ENCODE data around the gene NXN. TPM values are rescaled to one million over a fixed set of nuclear protein-coding genes. Genes with fewer than 3 reads are reported as not detected.
A peak's percentile ranks its signal among the peaks of the same experiment; 100 is the strongest.
"Not testable (repeated sequence)": the region's sequence is repeated elsewhere in the genome, so short reads cannot be mapped to it uniquely, and the experiment has no call there.

NXN gene
- total and polyA plus RNA-seq, 7 donors: 33.4 to 92.5 (median 73.8) TPM

DNA sequence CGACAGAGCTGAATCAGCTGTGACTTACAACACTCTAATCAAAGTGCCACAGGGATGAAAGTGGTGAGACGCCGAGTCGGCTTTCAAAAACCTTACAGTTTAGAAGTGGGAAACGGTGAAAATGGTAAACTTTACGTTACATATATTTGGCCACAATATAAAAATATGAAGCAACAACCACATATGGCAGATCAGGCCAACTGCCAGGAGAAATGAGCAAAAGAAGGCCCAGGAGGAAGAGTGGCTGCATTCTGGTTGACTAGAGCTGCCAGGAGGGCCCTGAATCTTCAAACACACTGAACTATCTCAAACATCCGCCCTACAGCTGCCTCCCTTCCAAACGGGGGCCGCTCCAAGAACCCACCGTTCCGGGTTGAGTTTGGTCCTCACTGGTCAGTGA is 141.1 kb downstream of the NXN start:
- H3K4me3 ChIP-seq: no peak overlapping the region
- H3K27ac ChIP-seq: peak overlapping the region; percentile 23
- H3K4me1 ChIP-seq: peaks cover 37% of the 10 kb centered on the region
- ATAC-seq (no peak), DNase-seq (no peak)
- intact Hi-C loops (cut with DNase I): no loop called here
- H3K9me3 ChIP-seq: no peaks in the 10 kb centered on the region
- H3K27me3 ChIP-seq (ENCODE audit: insufficient read depth in 3 of 3, low read length in 2 of 3): no peaks in the 10 kb centered on the region
- 88 to 90% (median 88%) methylated on average over 11 of the region's 11 CpGs for WGBS, 3 donors
- TF ChIP-seq, protein P1, sequence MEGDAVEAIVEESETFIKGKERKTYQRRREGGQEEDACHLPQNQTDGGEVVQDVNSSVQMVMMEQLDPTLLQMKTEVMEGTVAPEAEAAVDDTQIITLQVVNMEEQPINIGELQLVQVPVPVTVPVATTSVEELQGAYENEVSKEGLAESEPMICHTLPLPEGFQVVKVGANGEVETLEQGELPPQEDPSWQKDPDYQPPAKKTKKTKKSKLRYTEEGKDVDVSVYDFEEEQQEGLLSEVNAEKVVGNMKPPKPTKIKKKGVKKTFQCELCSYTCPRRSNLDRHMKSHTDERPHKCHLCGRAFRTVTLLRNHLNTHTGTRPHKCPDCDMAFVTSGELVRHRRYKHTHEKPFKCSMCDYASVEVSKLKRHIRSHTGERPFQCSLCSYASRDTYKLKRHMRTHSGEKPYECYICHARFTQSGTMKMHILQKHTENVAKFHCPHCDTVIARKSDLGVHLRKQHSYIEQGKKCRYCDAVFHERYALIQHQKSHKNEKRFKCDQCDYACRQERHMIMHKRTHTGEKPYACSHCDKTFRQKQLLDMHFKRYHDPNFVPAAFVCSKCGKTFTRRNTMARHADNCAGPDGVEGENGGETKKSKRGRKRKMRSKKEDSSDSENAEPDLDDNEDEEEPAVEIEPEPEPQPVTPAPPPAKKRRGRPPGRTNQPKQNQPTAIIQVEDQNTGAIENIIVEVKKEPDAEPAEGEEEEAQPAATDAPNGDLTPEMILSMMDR (IDR thresholded peaks at IDR 0.05): no peak
- H3K36me3 ChIP-seq (ENCODE audit: insufficient read depth in 1 of 2, low read depth in 1 of 2): no peaks in the 10 kb centered on the region

DNA sequence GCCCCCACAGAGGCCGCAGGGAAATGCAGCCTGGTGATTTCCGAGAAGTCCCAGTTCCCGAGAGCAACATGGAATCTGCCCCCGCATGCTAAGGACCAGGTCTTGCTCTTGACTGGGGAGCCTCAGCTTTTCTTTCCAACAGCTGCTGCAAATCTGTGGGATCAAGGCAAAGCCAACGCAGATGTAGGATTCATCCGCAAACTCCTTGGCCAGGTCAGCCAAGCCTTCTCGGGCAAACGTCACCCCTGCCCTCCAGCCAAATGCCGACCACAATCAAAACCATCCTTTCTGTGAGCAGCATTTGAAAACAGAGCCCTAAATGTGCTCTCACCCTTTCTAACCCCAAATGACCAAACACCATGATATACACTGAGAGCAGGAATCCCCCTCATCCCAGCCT is 143.4 kb downstream of the NXN start:
- 28 to 44% (median 40%) methylated on average over 9 of the region's 9 CpGs for WGBS, 3 donors
- H3K9me3 ChIP-seq: no peaks in the 10 kb centered on the region
- DNase-seq: no peak
- no peak overlapping the region for H3K4me3 ChIP-seq
- no peaks in the 10 kb centered on the region for H3K36me3 ChIP-seq (ENCODE audit: insufficient read depth in 1 of 2, low read depth in 1 of 2)
- peak overlapping the region; percentile 58 for H3K27ac ChIP-seq
- no peaks in the 10 kb centered on the region for H3K27me3 ChIP-seq (ENCODE audit: insufficient read depth in 3 of 3, low read length in 2 of 3)
- intact Hi-C loops (cut with DNase I): no loop called here
- TF ChIP-seq, protein P1 (IDR thresholded peaks at IDR 0.05): no peak
- peak; percentile 44 to 54 (median 46) for ATAC-seq
- H3K4me1 ChIP-seq: peaks cover 26% of the 10 kb centered on the region

DNA sequence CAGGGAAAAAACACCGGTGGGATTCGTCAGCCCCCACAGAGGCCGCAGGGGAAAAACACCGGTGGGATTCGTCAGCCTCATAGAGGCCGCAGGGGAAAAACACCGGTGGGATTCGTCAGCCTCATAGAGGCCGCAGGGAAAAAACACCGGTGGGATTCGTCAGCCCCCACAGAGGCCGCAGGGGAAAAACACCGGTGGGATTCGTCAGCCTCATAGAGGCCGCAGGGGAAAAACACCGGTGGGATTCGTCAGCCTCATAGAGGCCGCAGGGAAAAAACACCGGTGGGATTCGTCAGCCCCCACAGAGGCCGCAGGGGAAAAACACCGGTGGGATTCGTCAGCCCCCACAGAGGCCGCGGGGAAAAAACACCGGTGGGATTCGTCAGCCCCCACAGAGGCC is 143.9 kb downstream of the NXN start:
- DNase-seq: peak in 1 of 2 donors; percentile 19
- H3K27ac ChIP-seq: peak overlapping the region; percentile 67
- H3K4me3 ChIP-seq; H3K9me3 ChIP-seq; intact Hi-C loops (cut with DNase I); H3K27me3 ChIP-seq (ENCODE audit: insufficient read depth in 3 of 3, low read length in 2 of 3); H3K36me3 ChIP-seq (ENCODE audit: insufficient read depth in 1 of 2, low read depth in 1 of 2); ATAC-seq: not testable (repeated sequence)
- peaks cover 26% of the 10 kb centered on the region for H3K4me1 ChIP-seq
- WGBS, 3 donors: 17 to 73% (median 52%) methylated on average over 1 to 11 of the region's 27 CpGs

DNA sequence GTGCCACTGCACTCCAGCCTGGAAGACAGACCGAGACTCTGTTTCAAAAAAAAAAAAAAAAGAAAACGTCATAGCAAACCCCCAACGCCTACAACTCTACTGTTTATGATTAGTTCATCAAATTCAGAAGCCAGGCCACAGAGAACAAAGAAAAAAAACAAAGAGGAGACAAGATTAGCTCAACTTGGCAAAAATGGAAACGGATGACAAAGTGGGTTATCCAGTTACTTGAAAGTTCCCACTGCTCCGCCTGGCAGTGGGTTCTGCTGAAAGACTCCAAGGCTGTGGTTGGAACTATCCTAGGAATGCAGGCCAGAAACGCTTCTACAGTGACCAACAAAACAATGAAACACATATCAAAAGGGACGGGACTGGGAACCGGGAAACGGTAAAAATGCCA is 144.3 kb downstream of the NXN start:
- Histone ChIP-seq H3K36me3 (ENCODE audit: insufficient read depth in 1 of 2, low read depth in 1 of 2) (no peaks in the 10 kb centered on the region), H3K4me3 (no peak overlapping the region), H3K27ac (peak overlapping the region; percentile 67), H3K27me3 (ENCODE audit: insufficient read depth in 3 of 3, low read length in 2 of 3) (no peaks in the 10 kb centered on the region), H3K4me1 (peaks cover 26% of the 10 kb centered on the region), H3K9me3 (no peaks in the 10 kb centered on the region)
- DNase-seq: peak in 1 of 2 donors; percentile 70
- peak; percentile 75 to 89 (median 83) for ATAC-seq
- intact Hi-C loops (cut with DNase I): no loop called here
- 17 to 27% (median 23%) methylated on average over 9 of the region's 9 CpGs for WGBS, 3 donors
- TF ChIP-seq, protein P1 (IDR thresholded peaks at IDR 0.05): no peak

DNA sequence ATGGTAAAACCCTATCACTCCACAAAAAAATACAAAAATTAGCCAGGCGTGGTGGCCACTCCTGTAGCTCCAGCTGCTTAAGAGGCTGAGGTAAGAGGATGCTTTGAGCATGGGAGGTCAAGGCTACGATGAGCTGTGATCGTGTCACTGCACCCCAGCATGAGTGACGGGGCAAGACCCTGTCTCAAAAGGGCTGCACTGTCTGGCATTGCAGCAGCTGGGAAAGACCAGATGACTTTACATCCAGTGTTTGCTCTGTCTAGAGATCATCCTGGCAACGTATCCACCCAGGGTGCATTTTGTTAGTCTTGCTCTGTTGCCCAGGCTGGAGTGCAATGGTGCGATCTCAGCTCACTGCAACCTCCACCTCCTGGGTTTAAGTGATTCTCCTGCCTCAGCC is 145.4 kb downstream of the NXN start:
- Histone ChIP-seq H3K27ac (peak overlapping the region; percentile 67), H3K27me3 (ENCODE audit: insufficient read depth in 3 of 3, low read length in 2 of 3) (no peaks in the 10 kb centered on the region), H3K4me1 (peaks cover 26% of the 10 kb centered on the region), H3K9me3 (no peaks in the 10 kb centered on the region), H3K4me3 (no peak overlapping the region), H3K36me3 (ENCODE audit: insufficient read depth in 1 of 2, low read depth in 1 of 2) (no peaks in the 10 kb centered on the region)
- ATAC-seq: no peak
- intact Hi-C loops (cut with DNase I): loop anchor here in 1 of 2 donors (5.0 kb wide), 1 partner anchor 43 kb away; no protein-coding TSS in a partner anchor
- WGBS, 3 donors: 81 to 95% (median 92%) methylated on average over 6 of the region's 6 CpGs
- TF ChIP-seq, protein P1 (IDR thresholded peaks at IDR 0.05): no peak
- DNase-seq: peak in 1 of 2 donors; percentile 12

Data from psoas muscle (tissue), 8 donors.